Measurements from ENCODE around the gene FARP2.
"Not testable (repeated sequence)": the region's sequence is repeated elsewhere in the genome, so short reads cannot be mapped to it uniquely, and the experiment has no call there.

FARP2 gene

DNA sequence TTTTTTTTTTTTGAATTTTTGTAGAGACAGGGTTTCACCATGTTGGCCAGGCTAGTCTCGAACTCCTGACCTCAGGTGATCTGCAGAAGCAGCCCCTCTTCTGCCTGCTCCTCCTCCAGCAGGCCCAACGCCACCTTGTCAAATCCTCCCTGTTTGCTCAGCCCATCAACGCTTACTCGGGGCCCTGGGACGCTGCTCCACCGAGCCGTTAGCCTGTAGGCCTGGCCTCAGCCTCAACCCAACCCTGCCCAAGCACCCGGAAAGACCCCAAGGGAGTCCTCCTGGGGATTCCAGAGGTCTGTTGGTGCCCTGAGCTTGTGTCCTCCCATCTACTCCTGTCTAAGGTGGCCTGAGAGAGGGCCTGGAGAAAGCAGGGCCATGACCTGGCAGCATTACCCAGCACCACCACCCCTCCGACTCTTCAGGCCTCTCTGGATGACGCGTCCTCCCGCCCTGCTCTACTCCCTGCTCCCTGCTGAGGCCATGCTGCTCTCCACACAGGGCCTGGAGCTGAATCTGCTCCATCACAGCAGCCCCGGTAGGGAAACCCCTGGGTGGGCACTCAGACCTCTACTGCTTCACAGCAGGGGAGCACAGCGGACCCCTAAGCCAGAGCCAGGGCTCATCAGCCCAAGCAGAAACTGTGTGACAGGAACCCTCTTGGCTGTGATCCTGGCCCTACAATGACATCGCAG is 149.1 kb downstream of the FARP2 start:
- DNase-seq (ENCODE audit: low spot score), result no peak

DNA sequence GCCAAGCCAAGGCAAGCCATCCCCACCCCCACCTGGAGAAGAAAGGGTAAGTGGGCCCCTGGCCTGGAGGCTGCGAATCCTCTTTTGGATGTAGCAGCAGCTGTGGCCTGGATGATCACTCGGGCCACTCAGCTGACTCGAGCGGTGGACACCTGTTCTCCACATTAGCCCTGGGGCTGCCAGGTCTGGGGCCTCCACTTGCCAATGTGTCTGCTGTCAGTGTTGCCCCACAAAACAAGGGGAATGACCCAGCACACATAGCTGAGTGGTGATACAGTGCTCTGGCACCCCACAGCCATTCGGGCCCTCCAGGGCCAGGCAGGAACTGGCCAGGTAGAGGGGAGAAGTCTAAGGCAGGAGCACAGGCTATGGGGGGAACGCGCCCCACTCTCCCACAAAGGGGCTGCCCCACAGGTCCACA is 149.7 kb downstream of the FARP2 start:
- no peak for DNase-seq (ENCODE audit: low spot score)

GRCh38 chr2:241506317-241506716 is 150.2 kb downstream of the FARP2 start:
- DNase-seq (ENCODE audit: low spot score), result not testable (repeated sequence)

DNA sequence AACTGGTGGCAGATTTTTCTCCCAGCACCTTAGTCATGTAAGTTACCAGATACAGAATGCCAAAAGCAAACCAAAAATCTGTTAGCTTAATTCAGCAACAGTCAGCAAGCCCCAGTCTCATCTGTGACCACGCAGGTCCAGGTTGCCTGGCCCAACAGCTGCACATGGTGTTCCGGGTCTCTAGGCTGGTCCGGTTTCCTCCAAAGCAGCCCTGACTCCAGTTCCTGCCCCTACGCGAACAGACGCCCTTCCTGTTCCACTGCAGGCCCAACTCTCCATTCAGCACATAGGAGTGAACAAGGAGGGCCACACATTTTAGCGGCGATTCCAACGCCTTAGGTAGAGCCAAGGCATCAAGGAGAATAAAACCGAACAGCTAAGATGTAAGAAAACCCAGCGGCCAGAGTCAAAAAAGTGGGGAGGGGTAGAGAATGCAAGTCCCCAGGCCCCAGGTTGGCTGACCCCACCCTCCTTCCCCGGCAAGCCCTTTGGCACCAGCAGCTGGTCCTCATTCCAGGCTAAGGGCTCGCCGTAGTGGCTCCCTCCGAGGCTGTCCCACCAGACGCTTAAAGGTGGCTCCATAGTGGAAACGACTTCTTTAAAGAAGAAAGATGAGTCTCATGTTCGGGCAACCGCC is 150.8 kb downstream of the FARP2 start:
- no peak for DNase-seq (ENCODE audit: low spot score)

- no peak for DNase-seq (ENCODE audit: low spot score)
These were observed 151.6 kb downstream of the FARP2 start for GRCh38 chr2:241507430-241508239.

DNA sequence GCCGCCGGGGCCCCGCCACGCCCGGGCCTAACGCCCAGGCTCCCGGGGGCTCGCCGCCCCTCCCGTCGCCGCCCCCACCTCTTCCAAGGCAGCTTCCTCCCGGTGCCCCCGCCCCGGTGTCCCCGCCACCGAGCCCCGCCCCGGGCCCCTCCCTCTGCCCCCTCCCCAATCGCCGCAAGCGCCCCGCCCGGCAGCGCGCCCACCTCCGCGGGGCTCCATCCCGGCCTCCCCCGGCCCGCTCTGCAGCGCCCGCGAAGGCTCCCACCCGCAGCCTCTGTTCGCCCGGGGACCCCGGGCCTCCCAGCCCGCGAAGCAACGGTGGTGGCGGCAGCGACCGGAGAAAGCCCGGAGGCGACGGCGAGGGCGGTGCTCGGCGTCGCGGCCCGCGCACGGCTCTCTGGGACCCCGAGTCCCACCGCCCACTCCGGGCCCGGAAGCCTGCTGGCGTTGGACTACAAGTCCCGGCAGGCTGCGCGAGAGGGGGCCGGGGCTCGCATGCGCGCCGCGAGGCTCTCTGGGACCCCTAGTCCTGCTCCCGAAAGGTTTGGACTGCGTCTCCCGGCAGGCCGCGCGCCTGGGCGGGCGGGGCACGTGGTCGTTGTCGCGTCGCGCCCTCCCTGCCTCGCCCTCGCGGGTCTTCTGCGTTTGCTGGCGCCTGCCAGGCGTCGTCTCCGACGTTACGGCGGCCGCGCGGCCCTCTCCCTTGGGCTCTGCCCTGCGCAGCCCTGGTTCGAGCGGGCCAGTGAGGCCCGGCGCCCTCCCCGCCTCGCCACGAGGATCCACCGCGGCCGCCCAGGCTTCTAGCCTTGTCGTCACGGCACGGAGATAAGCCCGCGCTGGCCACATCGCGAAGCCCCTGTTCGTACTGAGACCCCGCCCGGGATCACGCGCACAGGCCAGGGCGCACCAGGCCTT is 152.4 kb downstream of the FARP2 start, which contains the start of gene STK25:
Gene STK25, minus strand, starts transcription at position 345 of the 915 bp plus-strand sequence. CDS start 549 bp downstream, outside the sequence.
- DNase-seq (ENCODE audit: low spot score), result peak; percentile 98

GRCh38 chr2:241509155-241509784 is 153.2 kb downstream of the FARP2 start:
- no peak for DNase-seq (ENCODE audit: low spot score)

DNA sequence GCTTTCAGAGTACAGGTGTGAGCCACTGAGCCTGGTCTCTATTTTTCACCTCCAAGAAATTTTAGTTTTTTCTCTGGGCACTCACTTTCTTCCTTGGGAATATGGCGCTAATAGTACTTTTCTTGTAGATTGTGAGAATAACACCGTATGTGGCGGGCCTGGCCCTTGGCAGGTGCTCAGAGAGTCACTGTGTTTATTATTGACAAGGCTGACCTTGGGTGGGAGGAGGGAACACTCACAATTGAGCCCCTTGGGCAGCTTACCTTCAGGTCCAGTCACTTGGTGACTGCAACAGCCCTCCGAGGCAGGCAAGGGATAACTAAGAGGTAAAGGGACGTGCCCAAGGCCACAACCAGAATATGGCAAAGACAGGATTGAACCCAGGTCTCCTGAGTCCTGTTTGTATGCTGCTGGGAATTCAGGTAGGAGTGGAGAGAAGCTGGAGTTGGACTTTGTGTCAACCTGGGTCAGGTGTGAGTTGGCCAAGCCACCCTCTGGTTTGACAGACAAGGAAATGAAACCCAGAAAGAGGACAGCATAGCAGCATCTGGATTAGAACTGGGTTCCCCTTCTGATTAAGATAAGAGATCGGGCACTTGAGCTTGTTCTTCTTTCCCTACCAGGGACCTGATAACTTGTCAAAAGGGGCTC is 155.1 kb downstream of the FARP2 start:
- DNase-seq (ENCODE audit: low spot score), result no peak

GRCh38 chr2:241514553-241514952 is 158.5 kb downstream of the FARP2 start:
- DNase-seq (ENCODE audit: low spot score), result no peak

- DNase-seq (ENCODE audit: low spot score), result no peak
These were observed 159.1 kb downstream of the FARP2 start for GRCh38 chr2:241514986-241515737.

DNA sequence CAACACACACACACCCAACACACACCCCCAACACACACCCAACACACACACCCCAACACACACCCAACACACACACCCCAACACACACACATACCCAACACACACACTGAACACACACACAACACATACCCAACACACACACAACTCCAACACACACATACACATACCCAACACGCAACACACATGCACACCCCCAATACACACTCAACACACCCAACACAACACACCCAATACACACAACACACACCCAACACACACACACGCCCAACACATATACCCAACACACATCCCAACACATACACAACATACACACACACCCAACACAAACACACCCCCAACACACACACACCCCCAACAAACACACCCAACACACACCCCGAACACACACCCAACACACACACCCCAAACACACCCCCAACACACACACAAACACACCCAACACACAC is 160.5 kb downstream of the FARP2 start:
- no peak for DNase-seq (ENCODE audit: low spot score)

DNA sequence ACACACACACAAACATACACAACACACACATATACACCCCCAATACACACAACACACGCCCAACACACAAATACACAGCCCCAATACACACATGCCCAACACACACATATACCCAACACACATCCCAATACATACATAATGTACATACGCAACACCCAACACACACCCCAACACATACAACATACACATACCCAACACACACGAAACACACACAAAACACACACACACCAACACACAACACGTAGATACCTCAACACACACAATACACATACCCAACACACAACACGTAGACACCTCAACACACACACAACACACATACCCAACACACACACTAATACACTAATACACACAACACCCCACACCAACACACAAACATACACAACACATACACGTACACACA is 161.2 kb downstream of the FARP2 start:
- DNase-seq (ENCODE audit: low spot score), result no peak

- no peak for DNase-seq (ENCODE audit: low spot score)
These were observed 163.6 kb downstream of the FARP2 start for GRCh38 chr2:241519669-241520068.

- no peak for DNase-seq (ENCODE audit: low spot score)
These were observed 166.4 kb downstream of the FARP2 start for GRCh38 chr2:241522477-241522876.

DNA sequence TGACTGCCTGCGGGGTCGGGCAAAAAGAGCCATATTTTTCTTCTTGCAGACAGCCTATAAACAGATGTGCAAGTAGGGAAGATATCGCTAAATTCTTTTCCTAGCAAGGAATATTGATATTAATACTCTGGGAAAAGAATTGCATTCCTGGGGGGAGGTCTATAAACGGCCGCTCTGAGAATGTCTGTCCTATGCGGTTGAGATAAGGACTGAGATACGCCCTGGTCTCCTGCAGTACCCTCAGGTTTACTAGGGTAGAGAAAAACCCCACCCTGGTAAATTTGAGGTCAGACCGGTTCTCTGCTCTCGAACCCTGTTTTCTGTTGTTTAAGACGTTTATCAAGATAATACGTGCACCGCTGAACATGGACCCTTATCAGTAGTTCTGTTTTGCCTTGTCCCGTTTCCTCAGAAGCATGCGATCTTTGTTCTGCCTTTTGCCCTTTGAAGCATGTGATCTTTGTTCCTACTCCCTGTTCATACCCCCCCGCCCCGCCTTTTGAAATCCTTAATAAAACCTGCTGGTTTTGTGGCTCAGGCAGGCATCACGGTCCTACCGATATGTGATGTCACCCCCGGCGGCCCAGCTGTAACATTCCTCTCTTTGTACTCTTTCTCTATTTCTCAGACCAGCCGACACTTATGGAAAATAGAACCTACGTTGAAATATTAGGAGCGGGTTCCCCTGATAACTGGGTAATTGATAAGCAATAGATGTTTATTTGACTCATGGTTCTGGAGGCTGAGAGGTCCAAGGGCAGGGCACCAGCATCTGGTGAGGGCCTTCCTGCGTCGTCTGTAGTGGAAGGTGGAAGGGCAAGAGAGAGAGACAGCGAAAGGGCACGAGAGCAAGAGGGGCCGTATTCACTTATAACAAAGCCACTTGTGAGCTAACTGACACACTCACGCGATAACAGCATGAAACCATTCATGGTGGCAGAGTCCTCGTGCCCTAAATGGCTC is 170.0 kb downstream of the FARP2 start:
- not testable (repeated sequence) for DNase-seq (ENCODE audit: low spot score)

- no peak for DNase-seq (ENCODE audit: low spot score)
These were observed 174.5 kb downstream of the FARP2 start for GRCh38 chr2:241530571-241530970.

DNA sequence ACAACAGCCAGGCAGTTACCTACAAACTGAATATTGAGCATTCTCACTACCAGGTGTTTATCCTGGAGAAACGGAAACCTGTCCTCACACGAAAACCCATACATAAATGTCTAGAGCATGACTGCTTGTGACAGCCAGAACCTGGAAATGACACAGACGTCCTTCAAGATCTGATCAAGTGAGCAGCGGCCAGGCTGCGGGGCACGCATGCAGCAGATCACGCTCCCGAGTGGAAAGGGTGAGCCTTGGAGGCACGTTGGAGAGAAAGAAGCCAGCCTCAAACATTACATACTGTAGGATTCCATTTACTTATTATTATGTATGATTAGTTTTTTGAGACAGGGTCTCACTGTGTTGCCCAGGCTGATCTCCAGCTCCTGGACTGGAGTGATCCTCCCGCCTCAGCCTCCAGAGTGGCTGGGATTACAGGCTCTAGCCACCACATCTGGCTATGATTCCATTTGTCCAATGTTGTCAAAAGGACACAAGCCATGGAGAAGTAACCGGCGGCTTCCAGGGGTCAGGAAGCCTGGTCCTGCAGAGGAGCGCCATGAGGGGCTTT is 175.2 kb downstream of the FARP2 start:
- no peak for DNase-seq (ENCODE audit: low spot score)

- DNase-seq (ENCODE audit: low spot score), result no peak
These were observed 176.1 kb downstream of the FARP2 start for GRCh38 chr2:241532168-241532567.
